Measurements from ENCODE around the gene STARD9.
"Not testable (repeated sequence)": the region's sequence is repeated elsewhere in the genome, so short reads cannot be mapped to it uniquely, and the experiment has no call there.

STARD9 gene

GRCh38 chr15:42621996-42622925 is 46.9 kb downstream of the STARD9 start:
- no peak for DNase-seq (ENCODE audit: extremely low read depth in 1 of 2, low read depth in 1 of 2)

- DNase-seq (ENCODE audit: extremely low read depth in 1 of 2, low read depth in 1 of 2), result no peak
Measured at GRCh38 chr15:42623951-42624350, 48.5 kb downstream of the STARD9 start.

- DNase-seq (ENCODE audit: extremely low read depth in 1 of 2, low read depth in 1 of 2), result no peak
Measured at GRCh38 chr15:42627485-42627884, 52.1 kb downstream of the STARD9 start.

GRCh38 chr15:42628761-42629160 is 53.4 kb downstream of the STARD9 start:
- no peak for DNase-seq (ENCODE audit: extremely low read depth in 1 of 2, low read depth in 1 of 2)

- no peak for DNase-seq (ENCODE audit: extremely low read depth in 1 of 2, low read depth in 1 of 2)
Measured at GRCh38 chr15:42632105-42632675, 56.8 kb downstream of the STARD9 start.

- no peak for DNase-seq (ENCODE audit: extremely low read depth in 1 of 2, low read depth in 1 of 2)
Measured at GRCh38 chr15:42640109-42640508, 64.7 kb downstream of the STARD9 start.

GRCh38 chr15:42650208-42651066 is 75.0 kb downstream of the STARD9 start:
- peak in 1 of 2 donors; percentile 8 for DNase-seq (ENCODE audit: extremely low read depth in 1 of 2, low read depth in 1 of 2)

- DNase-seq (ENCODE audit: extremely low read depth in 1 of 2, low read depth in 1 of 2), result no peak
Measured at GRCh38 chr15:42665827-42666226, 90.4 kb downstream of the STARD9 start.

- no peak for DNase-seq (ENCODE audit: extremely low read depth in 1 of 2, low read depth in 1 of 2)
Measured at GRCh38 chr15:42667855-42668254, 92.4 kb downstream of the STARD9 start.

- no peak for DNase-seq (ENCODE audit: extremely low read depth in 1 of 2, low read depth in 1 of 2)
Measured at GRCh38 chr15:42670451-42670850, 95.0 kb downstream of the STARD9 start.

GRCh38 chr15:42672444-42672843 is 97.0 kb downstream of the STARD9 start:
- no peak for DNase-seq (ENCODE audit: extremely low read depth in 1 of 2, low read depth in 1 of 2)

GRCh38 chr15:42674472-42674871 is 99.1 kb downstream of the STARD9 start:
- no peak for DNase-seq (ENCODE audit: extremely low read depth in 1 of 2, low read depth in 1 of 2)

- DNase-seq (ENCODE audit: extremely low read depth in 1 of 2, low read depth in 1 of 2), result no peak
Measured at GRCh38 chr15:42675021-42675420, 99.6 kb downstream of the STARD9 start.

- no peak for DNase-seq (ENCODE audit: extremely low read depth in 1 of 2, low read depth in 1 of 2)
Measured at GRCh38 chr15:42679285-42680141, 104.1 kb downstream of the STARD9 start.

GRCh38 chr15:42680142-42680482 is 104.7 kb downstream of the STARD9 start:
- DNase-seq (ENCODE audit: extremely low read depth in 1 of 2, low read depth in 1 of 2), result not testable (repeated sequence)

- no peak for DNase-seq (ENCODE audit: extremely low read depth in 1 of 2, low read depth in 1 of 2)
Measured at GRCh38 chr15:42681119-42681518, 105.7 kb downstream of the STARD9 start.

GRCh38 chr15:42686281-42686680 is 110.9 kb downstream of the STARD9 start:
- DNase-seq (ENCODE audit: extremely low read depth in 1 of 2, low read depth in 1 of 2), result no peak

GRCh38 chr15:42687740-42688139 is 112.3 kb downstream of the STARD9 start:
- no peak for DNase-seq (ENCODE audit: extremely low read depth in 1 of 2, low read depth in 1 of 2)

- no peak for DNase-seq (ENCODE audit: extremely low read depth in 1 of 2, low read depth in 1 of 2)
Measured at GRCh38 chr15:42688301-42688700, 112.9 kb downstream of the STARD9 start.

GRCh38 chr15:42691308-42691707 is 115.9 kb downstream of the STARD9 start:
- no peak for DNase-seq (ENCODE audit: extremely low read depth in 1 of 2, low read depth in 1 of 2)

- DNase-seq (ENCODE audit: extremely low read depth in 1 of 2, low read depth in 1 of 2), result no peak
Measured at GRCh38 chr15:42691770-42692169, 116.4 kb downstream of the STARD9 start.

All from activated CD8-positive, alpha-beta memory T cell treated with anti-CD3 and anti-CD28 coated beads for 1 hour (primary cell).